Cardiac muscle cell (in vitro differentiated cells and primary cell): ENCODE data around the gene TP53RK. TPM values are rescaled to one million over a fixed set of nuclear protein-coding genes. Genes with fewer than 3 reads are reported as not detected.
A peak's percentile ranks its signal among the peaks of the same experiment; 100 is the strongest.

Experiments
- DNase-seq, 2 donors: peaks; one replicate each; pipeline versions ENCODE4 v3.0.0 to v3.0.0-alpha.2; 2010 to 2017; ENCODE audit warnings: low read depth in 1 of 2, low spot score in 1 of 2
- H3K27ac ChIP-seq: fragments of 200-600 bp; sonication (generic); 2 replicates; pipeline ENCODE4 v1.5.1; 2016
- H3K27me3 ChIP-seq: fragments of 200-600 bp; sonication (generic); 2 replicates; pipeline ENCODE4 v1.6.0; 2016; ENCODE audit warnings: control low read depth
- H3K36me3 ChIP-seq: fragments of 200-600 bp; sonication (generic); 2 replicates; pipeline ENCODE4 v1.5.1; 2016; ENCODE audit warnings: control low read depth
- H3K4me1 ChIP-seq: fragments of 200-600 bp; sonication (generic); 2 replicates; pipeline ENCODE4 v1.8.1; 2017; ENCODE audit warnings: low read depth, mild to moderate bottlenecking, mixed run types
- H3K4me3 ChIP-seq: fragments of 200-600 bp; sonication (generic); 2 replicates; pipeline ENCODE4 v1.5.1; 2016; ENCODE audit warnings: mild to moderate bottlenecking
- H3K9me3 ChIP-seq: fragments of 200-600 bp; sonication (generic); 2 replicates; pipeline ENCODE4 v1.5.1; 2017; ENCODE audit warnings: low read depth, mild to moderate bottlenecking, control low read depth
- CTCF ChIP-seq: IDR thresholded peaks from 2 replicates; pipeline ENCODE4 v1.5.1; 2012; ENCODE audit warnings: low read depth, mild to moderate bottlenecking, low read length
- polyA plus RNA-seq: library from polyadenylated mRNA; unstranded; fragments of >200 nt; fragmentation: Nextera tagmentation; extraction: Ambion mirVana; gene quantifications from 2 replicates; pipeline ENCODE4 v1.2.1, GENCODE V29; 2016
- total RNA-seq: library from RNA; depleted of rRNA; stranded (reverse); fragments of >200 nt; gene quantifications from 2 replicates; pipeline ENCODE4 v1.2.3, GENCODE V29; 2016

Gene TP53RK
- total and polyA plus RNA-seq, 2 experiments from 2014 or later = 15.8 to 19.6 TPM

- Histone ChIP-seq H3K27ac (no peak overlapping the region), H3K4me3 (no peak overlapping the region), H3K9me3 (no peaks in the 10 kb centered on the region), H3K36me3 (no peaks in the 10 kb centered on the region), H3K27me3 (no peaks in the 10 kb centered on the region), H3K4me1 (no peaks in the 10 kb centered on the region)
- TF ChIP-seq CTCF = no peak
- no peak for DNase-seq
Observed at GRCh38 chr20:46636514-46636913, 52.7 kb downstream of the TP53RK start.

GRCh38 chr20:46635514-46636136 lies 53.6 kb downstream of the TP53RK start:
- DNase-seq = peak in 1 of 2 donors; percentile 61
- H3K36me3 ChIP-seq = no peaks in the 10 kb centered on the region
- no peak overlapping the region for H3K4me3 ChIP-seq
- no peak for TF ChIP-seq CTCF
- H3K27me3 ChIP-seq = no peaks in the 10 kb centered on the region
- no peak overlapping the region for H3K27ac ChIP-seq
- no peaks in the 10 kb centered on the region for H3K9me3 ChIP-seq
- no peaks in the 10 kb centered on the region for H3K4me1 ChIP-seq

- Histone ChIP-seq H3K36me3 (no peaks in the 10 kb centered on the region), H3K9me3 (no peaks in the 10 kb centered on the region), H3K4me1 (no peaks in the 10 kb centered on the region), H3K27ac (no peak overlapping the region), H3K27me3 (no peaks in the 10 kb centered on the region), H3K4me3 (no peak overlapping the region)
- no peak for TF ChIP-seq CTCF
- DNase-seq = no peak
Observed at GRCh38 chr20:46634528-46634927, 54.7 kb downstream of the TP53RK start.

Other genes starting within 250 kb of the TP53RK start
- gene ZNF334, start 175.9 kb downstream of the TP53RK start, total RNA-seq = 9.4 and 13.4 TPM in 2 replicates
- 10.9 and 12.6 TPM in 2 replicates for gene ZNF334, start 175.9 kb downstream of the TP53RK start, polyA plus RNA-seq
- gene OCSTAMP, start 138.8 kb downstream of the TP53RK start, total RNA-seq = not detected in 2 replicates
- gene OCSTAMP, start 138.8 kb downstream of the TP53RK start, polyA plus RNA-seq = not detected in 2 replicates
- gene SLC13A3, start 38.0 kb downstream of the TP53RK start, total RNA-seq = 2.5 and 3.9 TPM in 2 replicates
- gene SLC13A3, start 38.0 kb downstream of the TP53RK start, polyA plus RNA-seq = 2.1 and 3.5 TPM in 2 replicates
- 15.6 and 20.1 TPM in 2 replicates for gene SLC2A10, start 20.2 kb upstream of the TP53RK start, total RNA-seq
- 7.8 and 9.9 TPM in 2 replicates for gene SLC2A10, start 20.2 kb upstream of the TP53RK start, polyA plus RNA-seq
- 0.07 and 0.30 TPM in 2 replicates for gene EYA2, start 205.4 kb upstream of the TP53RK start, total RNA-seq
- gene EYA2, start 205.4 kb upstream of the TP53RK start, polyA plus RNA-seq = 0.31 TPM in 1 of 2 replicates, not detected in the other